ENCODE data around the gene C1orf21. TPM values are rescaled to one million over a fixed set of nuclear protein-coding genes. Genes with fewer than 3 reads are reported as not detected.

The C1orf21 gene
- 21.7 and 29.9 TPM in 2 replicates for total RNA-seq

GRCh38 chr1:184386312-184387068 lies at the start of gene C1orf21:
C1orf21 (plus strand) TSS chr1:184387029; CDS start chr1:184477510, 90,481 bp downstream.

